Hindlimb muscle (tissue), 1 donor: ENCODE measurements around the gene KSR1. TPM values are rescaled to one million over a fixed set of nuclear protein-coding genes. Genes with fewer than 3 reads are reported as not detected.
"Not testable (repeated sequence)": the region's sequence is repeated elsewhere in the genome, so short reads cannot be mapped to it uniquely, and the experiment has no call there.

Experiments
- DNase-seq: peaks from one replicate; pipeline ENCODE4 v3.0.0-alpha.2; 2013
- polyA plus RNA-seq: library from polyadenylated mRNA; unstranded; fragments of 120-200 nt; gene quantifications from one replicate; pipeline ENCODE4 v1.2.1, GENCODE V29; 2013; ENCODE audit not compliant: insufficient read length

The KSR1 gene
- polyA plus RNA-seq, 1 donor: 131 TPM

- DNase-seq: no peak
These were observed 211.6 kb downstream of the KSR1 start for GRCh38 chr17:27667656-27668487.

GRCh38 chr17:27668488-27668823 lies 212.2 kb downstream of the KSR1 start:
- no peak for DNase-seq

GRCh38 chr17:27669136-27669535 lies 212.9 kb downstream of the KSR1 start:
- DNase-seq: no peak

GRCh38 chr17:27669850-27670249 lies 213.6 kb downstream of the KSR1 start:
- DNase-seq: no peak

- DNase-seq: no peak
These were observed 214.7 kb downstream of the KSR1 start for GRCh38 chr17:27670791-27671590.

GRCh38 chr17:27671591-27671910 lies 215.3 kb downstream of the KSR1 start:
- no peak for DNase-seq

GRCh38 chr17:27671977-27672480 lies 215.8 kb downstream of the KSR1 start:
- DNase-seq: not testable (repeated sequence)

GRCh38 chr17:27674335-27674734 lies 218.1 kb downstream of the KSR1 start:
- DNase-seq: no peak

Other genes starting within 250 kb of the KSR1 start
- gene WSB1, start 162.3 kb upstream of the KSR1 start, polyA plus RNA-seq: 188 TPM
- gene LGALS9, start 174.7 kb downstream of the KSR1 start, polyA plus RNA-seq: 19.3 TPM